ENCODE data around the gene C19orf67.

The C19orf67 gene

GRCh38 chr19:14107581-14108461 lies 22.2 kb upstream of the C19orf67 start:
- no peak for DNase-seq (ENCODE audit: low read depth)

- DNase-seq (ENCODE audit: low read depth) = no peak
Observed at GRCh38 chr19:14106840-14107239, 21.3 kb upstream of the C19orf67 start.

GRCh38 chr19:14105680-14106079 lies 20.1 kb upstream of the C19orf67 start:
- DNase-seq (ENCODE audit: low read depth) = no peak

- no peak for DNase-seq (ENCODE audit: low read depth)
Observed at GRCh38 chr19:14103310-14103709, 17.7 kb upstream of the C19orf67 start.

GRCh38 chr19:14102756-14103155 lies 17.2 kb upstream of the C19orf67 start:
- no peak for DNase-seq (ENCODE audit: low read depth)

GRCh38 chr19:14102102-14102696 lies 16.6 kb upstream of the C19orf67 start:
- DNase-seq (ENCODE audit: low read depth) = no peak

- no peak for DNase-seq (ENCODE audit: low read depth)
Observed at GRCh38 chr19:14101003-14101545, 15.5 kb upstream of the C19orf67 start.

- DNase-seq (ENCODE audit: low read depth) = no peak
Observed at GRCh38 chr19:14097532-14098151, 12.1 kb upstream of the C19orf67 start.

- no peak for DNase-seq (ENCODE audit: low read depth)
Observed at GRCh38 chr19:14096272-14096992, 10.8 kb upstream of the C19orf67 start.

- no peak for DNase-seq (ENCODE audit: low read depth)
Observed at GRCh38 chr19:14094854-14095253, 9.3 kb upstream of the C19orf67 start.

- DNase-seq (ENCODE audit: low read depth) = no peak
Observed at GRCh38 chr19:14093117-14093823, 7.7 kb upstream of the C19orf67 start.

GRCh38 chr19:14091813-14092462 lies 6.4 kb upstream of the C19orf67 start:
- no peak for DNase-seq (ENCODE audit: low read depth)

- DNase-seq (ENCODE audit: low read depth) = no peak
Observed at GRCh38 chr19:14091081-14091812, 5.7 kb upstream of the C19orf67 start.

- no peak for DNase-seq (ENCODE audit: low read depth)
Observed at GRCh38 chr19:14090509-14091080, 5.0 kb upstream of the C19orf67 start, which contains the start of gene SAMD1. SAMD1 (minus strand) TSS chr19:14090751.

- DNase-seq (ENCODE audit: low read depth) = no peak
Observed at GRCh38 chr19:14089662-14090508, 4.3 kb upstream of the C19orf67 start.

- no peak for DNase-seq (ENCODE audit: low read depth)
Observed at GRCh38 chr19:14089412-14089661, 3.8 kb upstream of the C19orf67 start.

- no peak for DNase-seq (ENCODE audit: low read depth)
Observed at GRCh38 chr19:14088634-14089411, 3.2 kb upstream of the C19orf67 start.

- DNase-seq (ENCODE audit: low read depth) = no peak
Observed at GRCh38 chr19:14086098-14086497, 515 bp upstream of the C19orf67 start.

GRCh38 chr19:14082675-14082960 lies 3.0 kb downstream of the C19orf67 start:
- no peak for DNase-seq (ENCODE audit: low read depth)

Measured in non-pigmented ciliary epithelial cell (primary cell).